ENCODE measurements around the gene LMBRD1. TPM values are rescaled to one million over a fixed set of nuclear protein-coding genes. Genes with fewer than 3 reads are reported as not detected.

The LMBRD1 gene
- polyA plus RNA-seq, 1 donor (not counting 4 experiments of a cell fraction or from before 2014, with no cell fraction given): 30.1 TPM

DNA sequence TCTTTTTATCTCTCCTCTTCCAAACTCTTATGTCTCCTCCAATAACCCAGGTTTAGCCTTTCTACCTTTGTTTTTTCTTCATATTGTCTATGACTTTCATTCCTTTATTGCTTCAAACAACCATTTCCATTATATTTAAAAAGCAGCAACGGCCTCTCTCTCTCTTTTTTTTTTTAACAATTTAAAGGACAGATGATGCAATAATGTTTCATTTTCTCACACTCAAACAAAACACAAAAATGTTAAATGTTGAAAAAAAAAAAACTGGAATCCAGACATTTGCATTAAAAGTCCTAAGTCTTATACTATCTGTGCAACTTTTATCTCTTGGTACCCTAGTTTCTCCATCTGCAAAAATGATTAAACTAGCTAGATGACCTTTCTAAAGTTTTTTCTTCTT, 105.8 kb downstream of the LMBRD1 start:
- H4K20me1 ChIP-seq (ENCODE audit: control insufficient read depth, extremely low read depth, insufficient read depth, low read length): no peaks in the 10 kb centered on the region
- no peak overlapping the region for H3K4me2 ChIP-seq (ENCODE audit: control insufficient read depth, extremely low read depth, insufficient read depth, low read depth, low read length)
- TF ChIP-seq, protein P1, sequence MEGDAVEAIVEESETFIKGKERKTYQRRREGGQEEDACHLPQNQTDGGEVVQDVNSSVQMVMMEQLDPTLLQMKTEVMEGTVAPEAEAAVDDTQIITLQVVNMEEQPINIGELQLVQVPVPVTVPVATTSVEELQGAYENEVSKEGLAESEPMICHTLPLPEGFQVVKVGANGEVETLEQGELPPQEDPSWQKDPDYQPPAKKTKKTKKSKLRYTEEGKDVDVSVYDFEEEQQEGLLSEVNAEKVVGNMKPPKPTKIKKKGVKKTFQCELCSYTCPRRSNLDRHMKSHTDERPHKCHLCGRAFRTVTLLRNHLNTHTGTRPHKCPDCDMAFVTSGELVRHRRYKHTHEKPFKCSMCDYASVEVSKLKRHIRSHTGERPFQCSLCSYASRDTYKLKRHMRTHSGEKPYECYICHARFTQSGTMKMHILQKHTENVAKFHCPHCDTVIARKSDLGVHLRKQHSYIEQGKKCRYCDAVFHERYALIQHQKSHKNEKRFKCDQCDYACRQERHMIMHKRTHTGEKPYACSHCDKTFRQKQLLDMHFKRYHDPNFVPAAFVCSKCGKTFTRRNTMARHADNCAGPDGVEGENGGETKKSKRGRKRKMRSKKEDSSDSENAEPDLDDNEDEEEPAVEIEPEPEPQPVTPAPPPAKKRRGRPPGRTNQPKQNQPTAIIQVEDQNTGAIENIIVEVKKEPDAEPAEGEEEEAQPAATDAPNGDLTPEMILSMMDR (optimal IDR thresholded peaks at IDR 0.05 in 1 of 3, IDR thresholded peaks at IDR 0.05 in 1 of 3, conservative IDR thresholded peaks at IDR 0.05 in 1 of 3; ENCODE audit: extremely low read depth in 1 of 3, insufficient read depth in 2 of 3, low read length in 3 of 3): no peak
- TF ChIP-seq EZH2 (IDR thresholded peaks at IDR 0.05; ENCODE audit: low read length): no peak
- no peaks in the 10 kb centered on the region for H3K9me1 ChIP-seq (ENCODE audit: control insufficient read depth, extremely low read depth, insufficient read depth, low read length)
- dilution Hi-C loops (cut with MboI; ENCODE audit: extremely low pct_ligation_motif_present, low sequenced_read_pairs): no loop called here
- H3K79me2 ChIP-seq (ENCODE audit: control insufficient read depth, insufficient read depth, low read length): no peaks in the 10 kb centered on the region
- H3K27ac ChIP-seq (ENCODE audit: control insufficient read depth, insufficient read depth, low read length): no peak overlapping the region
- H3K27me3 ChIP-seq (ENCODE audit: control insufficient read depth, extremely low read depth, insufficient read depth, low read length): no peaks in the 10 kb centered on the region
- FAIRE-seq: no peak
- H3K9ac ChIP-seq (ENCODE audit: control insufficient read depth, extremely low read depth, insufficient read depth, low read length): no peak overlapping the region
- H3K4me3 ChIP-seq (ENCODE audit: control insufficient read depth in 2 of 3, extremely low read depth in 1 of 3, insufficient read depth in 2 of 3, low read depth in 1 of 3, low read length in 3 of 3): no peak overlapping the region
- H3K4me1 ChIP-seq (ENCODE audit: control insufficient read depth, extremely low read depth, insufficient read depth, low read length): no peaks in the 10 kb centered on the region
- H2AFZ ChIP-seq (ENCODE audit: control insufficient read depth, low read length): no peak overlapping the region
- DNase-seq (ENCODE audit: low read depth, low spot score): no peak
- H3K36me3 ChIP-seq (ENCODE audit: control insufficient read depth in 2 of 2, extremely low read depth in 1 of 2, insufficient read depth in 2 of 2, low read length in 2 of 2): no peaks in the 10 kb centered on the region
- H3K9me3 ChIP-seq (ENCODE audit: control insufficient read depth, low read depth, low read length): no peaks in the 10 kb centered on the region

- Histone ChIP-seq H3K4me3 (ENCODE audit: control insufficient read depth in 2 of 3, extremely low read depth in 1 of 3, insufficient read depth in 2 of 3, low read depth in 1 of 3, low read length in 3 of 3) (no peak overlapping the region), H3K27me3 (ENCODE audit: control insufficient read depth, extremely low read depth, insufficient read depth, low read length) (no peaks in the 10 kb centered on the region), H3K36me3 (ENCODE audit: control insufficient read depth in 2 of 2, extremely low read depth in 1 of 2, insufficient read depth in 2 of 2, low read length in 2 of 2) (no peaks in the 10 kb centered on the region), H3K27ac (ENCODE audit: control insufficient read depth, insufficient read depth, low read length) (no peak overlapping the region), H4K20me1 (ENCODE audit: control insufficient read depth, extremely low read depth, insufficient read depth, low read length) (no peaks in the 10 kb centered on the region), H3K9me1 (ENCODE audit: control insufficient read depth, extremely low read depth, insufficient read depth, low read length) (no peaks in the 10 kb centered on the region), H3K79me2 (ENCODE audit: control insufficient read depth, insufficient read depth, low read length) (no peaks in the 10 kb centered on the region), H3K9me3 (ENCODE audit: control insufficient read depth, low read depth, low read length) (no peaks in the 10 kb centered on the region), H3K9ac (ENCODE audit: control insufficient read depth, extremely low read depth, insufficient read depth, low read length) (no peak overlapping the region), H2AFZ (ENCODE audit: control insufficient read depth, low read length) (no peak overlapping the region), H3K4me1 (ENCODE audit: control insufficient read depth, extremely low read depth, insufficient read depth, low read length) (peaks cover 2% of the 10 kb centered on the region), H3K4me2 (ENCODE audit: control insufficient read depth, extremely low read depth, insufficient read depth, low read depth, low read length) (no peak overlapping the region)
- FAIRE-seq (no peak), DNase-seq (ENCODE audit: low read depth, low spot score) (no peak)
- TF ChIP-seq EZH2 (IDR thresholded peaks at IDR 0.05; ENCODE audit: low read length): no peak
- TF ChIP-seq, protein P1 (optimal IDR thresholded peaks at IDR 0.05 in 1 of 3, IDR thresholded peaks at IDR 0.05 in 1 of 3, conservative IDR thresholded peaks at IDR 0.05 in 1 of 3; ENCODE audit: extremely low read depth in 1 of 3, insufficient read depth in 2 of 3, low read length in 3 of 3): no peak
- dilution Hi-C loops (cut with MboI; ENCODE audit: extremely low pct_ligation_motif_present, low sequenced_read_pairs): no loop called here
Measured at GRCh38 chr6:69680302-69680701, 116.5 kb downstream of the LMBRD1 start.
